ENCODE measurements around the gene ANO2. TPM values are rescaled to one million over a fixed set of nuclear protein-coding genes. Genes with fewer than 3 reads are reported as not detected.

Gene ANO2
- total RNA-seq, 1 experiment from 2014 or later = not detected

- Histone ChIP-seq H3F3A (ENCODE audit: low read length, unreplicated experiment) (no peaks in the 10 kb centered on the region), H2AFZ (ENCODE audit: low read length) (no peak overlapping the region), H3K9me2 (replicated peaks; ENCODE audit: low read length) (no peaks in the 10 kb centered on the region), H3K4me1 (ENCODE audit: insufficient read depth, low read length) (no peaks in the 10 kb centered on the region), H3K9ac (ENCODE audit: low read length) (no peak overlapping the region), H3K27ac (ENCODE audit: low read length) (no peak overlapping the region), H3K4me3 (ENCODE audit: low read length) (no peak overlapping the region), H3K36me3 (ENCODE audit: low read depth, low read length) (no peaks in the 10 kb centered on the region), H3K4me2 (ENCODE audit: low read length) (no peak overlapping the region), H3K27me3 (ENCODE audit: low read length) (peaks cover 8% of the 10 kb centered on the region; the same call in 1 of the 2 replicates), H3K79me2 (ENCODE audit: low read length) (no peaks in the 10 kb centered on the region), H4K20me1 (ENCODE audit: low read length) (no peaks in the 10 kb centered on the region), H3K9me3 (ENCODE audit: low read length) (no peaks in the 10 kb centered on the region)
- CTCF ChIA-PET = no interaction called here
- DNase-seq (no peak), ATAC-seq (no peak)
- BruUV-seq (replicated peaks) = no TSS peak
- intact Hi-C loops (cut with micrococcal nuclease) = no loop called here
- TF ChIP-seq EZH2 (IDR thresholded peaks at IDR 0.05; ENCODE audit: low read length, unreplicated experiment) (no peak), EZH2phosphoT487 (IDR thresholded peaks at IDR 0.05; ENCODE audit: borderline replicate concordance, low read length) (no peak), CTCF (conservative IDR thresholded peaks at IDR 0.05; ENCODE audit: low read depth, low read length) (no peak)
- POLR2A ChIA-PET (ENCODE audit: unreplicated experiment) = no interaction called here
Measured at GRCh38 chr12:5737778-5738177, 207.3 kb downstream of the ANO2 start.

- no peak overlapping the region for H2AFZ ChIP-seq (ENCODE audit: low read length)
- CTCF ChIA-PET = no interaction called here
- H3K9me2 ChIP-seq (replicated peaks; ENCODE audit: low read length) = no peaks in the 10 kb centered on the region
- H3K4me3 ChIP-seq (ENCODE audit: low read length) = no peak overlapping the region
- no peaks in the 10 kb centered on the region for H3K4me1 ChIP-seq (ENCODE audit: insufficient read depth, low read length)
- H3K27me3 ChIP-seq (ENCODE audit: low read length) = peaks cover 8% of the 10 kb centered on the region; the same call in 1 of the 2 replicates
- no peaks in the 10 kb centered on the region for H3K79me2 ChIP-seq (ENCODE audit: low read length)
- no peak overlapping the region for H3K27ac ChIP-seq (ENCODE audit: low read length)
- TF ChIP-seq EZH2phosphoT487 (IDR thresholded peaks at IDR 0.05; ENCODE audit: borderline replicate concordance, low read length) = no peak
- no peak for TF ChIP-seq EZH2 (IDR thresholded peaks at IDR 0.05; ENCODE audit: low read length, unreplicated experiment)
- no peak for TF ChIP-seq CTCF (conservative IDR thresholded peaks at IDR 0.05; ENCODE audit: low read depth, low read length)
- H3K36me3 ChIP-seq (ENCODE audit: low read depth, low read length) = no peaks in the 10 kb centered on the region
- DNase-seq (no peak), ATAC-seq (no peak)
- intact Hi-C loops (cut with micrococcal nuclease) = no loop called here
- no peaks in the 10 kb centered on the region for H4K20me1 ChIP-seq (ENCODE audit: low read length)
- no peak overlapping the region for H3K9ac ChIP-seq (ENCODE audit: low read length)
- no peaks in the 10 kb centered on the region for H3K9me3 ChIP-seq (ENCODE audit: low read length)
- H3K4me2 ChIP-seq (ENCODE audit: low read length) = no peak overlapping the region
- POLR2A ChIA-PET (ENCODE audit: unreplicated experiment) = no interaction called here
- no peaks in the 10 kb centered on the region for H3F3A ChIP-seq (ENCODE audit: low read length, unreplicated experiment)
- no TSS peak for BruUV-seq (replicated peaks)
Measured at GRCh38 chr12:5736527-5736926, 208.5 kb downstream of the ANO2 start.

GRCh38 chr12:5736016-5736415 is 209.0 kb downstream of the ANO2 start:
- DNase-seq (no peak), ATAC-seq (no peak)
- Histone ChIP-seq H4K20me1 (ENCODE audit: low read length) (no peaks in the 10 kb centered on the region), H3K9me3 (ENCODE audit: low read length) (no peaks in the 10 kb centered on the region), H3K4me1 (ENCODE audit: insufficient read depth, low read length) (no peaks in the 10 kb centered on the region), H3K27ac (ENCODE audit: low read length) (no peak overlapping the region), H3K36me3 (ENCODE audit: low read depth, low read length) (no peaks in the 10 kb centered on the region), H3F3A (ENCODE audit: low read length, unreplicated experiment) (no peaks in the 10 kb centered on the region), H3K79me2 (ENCODE audit: low read length) (no peaks in the 10 kb centered on the region), H3K9me2 (replicated peaks; ENCODE audit: low read length) (no peaks in the 10 kb centered on the region), H3K4me2 (ENCODE audit: low read length) (no peak overlapping the region), H3K4me3 (ENCODE audit: low read length) (no peak overlapping the region), H3K27me3 (ENCODE audit: low read length) (peaks cover 8% of the 10 kb centered on the region; the same call in 1 of the 2 replicates), H3K9ac (ENCODE audit: low read length) (no peak overlapping the region), H2AFZ (ENCODE audit: low read length) (no peak overlapping the region)
- intact Hi-C loops (cut with micrococcal nuclease) = no loop called here
- POLR2A ChIA-PET (ENCODE audit: unreplicated experiment) = no interaction called here
- BruUV-seq (replicated peaks) = no TSS peak
- CTCF ChIA-PET = no interaction called here
- TF ChIP-seq CTCF (conservative IDR thresholded peaks at IDR 0.05; ENCODE audit: low read depth, low read length) (no peak), EZH2 (IDR thresholded peaks at IDR 0.05; ENCODE audit: low read length, unreplicated experiment) (no peak), EZH2phosphoT487 (IDR thresholded peaks at IDR 0.05; ENCODE audit: borderline replicate concordance, low read length) (no peak)
